Right atrium auricular region (tissue), 2 donors: ENCODE results near the gene PRAMEF15. TPM values are rescaled to one million over a fixed set of nuclear protein-coding genes. Genes with fewer than 3 reads are reported as not detected.
"Not testable (repeated sequence)": the region's sequence is repeated elsewhere in the genome, so short reads cannot be mapped to it uniquely, and the experiment has no call there.

ENCODE experiments used
- DNase-seq: peaks from one replicate; pipeline ENCODE4 v3.0.0-alpha.2; 2019; ENCODE audit warnings: low spot score
- H3K27ac ChIP-seq, 2 donors: fragments of 200-600 bp; sonication (generic); 1 replicate in 1 of 2; 2 replicates in 1 of 2; pipeline ENCODE4 v1.5.1; 2016 to 2019
- H3K27me3 ChIP-seq, 2 donors: fragments of 200-600 bp; sonication (generic); one replicate each; pipeline versions ENCODE4 v1.5.1 to v1.6.0; 2017 to 2019
- H3K36me3 ChIP-seq: fragments of 200-600 bp; sonication (generic); one replicate; pipeline ENCODE4 v1.5.1; 2016
- H3K4me1 ChIP-seq, 2 donors: fragments of 200-600 bp; sonication (generic); one replicate each; pipeline versions ENCODE4 v1.5.1 to v1.6.0; 2017 to 2019
- H3K4me3 ChIP-seq, 2 donors: fragments of 200-600 bp; sonication (generic); 1 replicate in 1 of 2; 2 replicates in 1 of 2; pipeline ENCODE4 v1.5.1; 2017 to 2019; ENCODE audit warnings: mild to moderate bottlenecking in 1 of 2, moderate library complexity in 1 of 2
- H3K9me3 ChIP-seq, 2 donors: fragments of 200-600 bp; sonication (generic); one replicate each; pipeline ENCODE4 v1.5.1; 2019
- total RNA-seq, 2 donors: library from RNA; depleted of rRNA; stranded (reverse); fragments of >200 nt; gene quantifications; one replicate each; pipeline ENCODE4 v1.1.0, GENCODE V29; 2016

The PRAMEF15 gene
- total RNA-seq = not detected

DNA sequence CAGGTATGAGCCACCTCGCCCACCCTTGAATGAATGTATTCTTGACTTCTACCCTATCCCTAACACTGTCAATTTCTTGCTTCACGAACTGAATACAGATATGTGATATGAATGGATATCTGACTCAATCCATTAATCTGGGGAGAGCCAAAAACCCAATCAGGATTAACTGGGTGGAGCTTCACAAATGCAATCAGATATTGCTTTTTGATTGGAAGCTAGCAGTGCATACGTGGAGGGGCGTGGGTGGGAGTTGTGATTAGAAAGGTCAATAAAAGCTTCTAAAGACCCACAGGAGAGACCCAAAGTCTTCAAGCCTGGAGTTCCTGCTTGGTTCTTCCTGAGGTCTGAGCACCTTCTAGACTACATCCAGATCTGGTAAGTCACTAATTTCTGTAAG lies at the start of gene PRAMEF15:
Gene PRAMEF15, plus strand, starts transcription at position 301 of the 400 bp plus-strand sequence. CDS start 2,827 bp downstream, outside the sequence.
- not testable (repeated sequence) for H3K9me3 ChIP-seq, H3K4me1 ChIP-seq, H3K4me3 ChIP-seq, H3K27me3 ChIP-seq, DNase-seq, H3K27ac ChIP-seq, H3K36me3 ChIP-seq

DNA sequence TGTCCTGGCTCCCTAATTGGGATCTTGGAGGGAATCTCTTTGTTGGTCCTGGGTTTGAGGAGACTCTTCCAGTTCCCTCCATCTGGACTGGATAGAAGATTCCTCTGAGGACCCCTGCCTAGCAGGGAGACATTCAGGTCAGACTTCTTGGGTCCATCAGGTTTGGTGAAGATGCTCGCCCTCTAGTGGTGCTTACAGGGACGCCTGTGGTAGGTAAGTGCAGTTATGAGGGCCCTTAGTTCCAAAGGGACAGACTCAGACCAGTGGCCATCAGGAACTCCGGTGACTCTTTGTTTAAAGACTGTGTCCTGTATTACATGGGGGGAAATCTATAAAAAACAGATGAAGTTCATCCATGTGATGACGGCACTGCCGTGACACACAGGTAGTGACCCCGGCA lies 38.4 kb upstream of the PRAMEF15 start:
- not testable (repeated sequence) for H3K4me3 ChIP-seq, H3K4me1 ChIP-seq, H3K27ac ChIP-seq, H3K9me3 ChIP-seq, H3K36me3 ChIP-seq, DNase-seq, H3K27me3 ChIP-seq

DNA sequence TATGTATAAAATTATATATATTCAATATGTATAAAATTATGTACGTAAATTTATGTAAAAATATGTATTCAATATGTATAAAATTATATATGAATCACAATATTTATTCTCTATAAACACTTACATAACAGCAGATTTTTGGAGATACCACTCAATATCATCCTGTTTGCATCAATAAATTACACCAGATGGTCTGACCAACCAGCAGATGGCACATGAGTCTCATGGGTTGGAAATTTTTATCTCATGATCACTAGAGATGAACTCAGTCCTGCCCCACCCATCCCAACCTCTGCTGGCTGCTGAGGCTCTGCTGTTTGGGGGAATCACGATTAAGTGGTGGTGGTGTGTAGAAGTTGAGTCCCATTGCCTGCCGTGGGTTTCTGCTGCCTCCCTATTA lies 35.8 kb upstream of the PRAMEF15 start:
- not testable (repeated sequence) for DNase-seq, H3K4me3 ChIP-seq, H3K27me3 ChIP-seq, H3K36me3 ChIP-seq, H3K4me1 ChIP-seq, H3K27ac ChIP-seq, H3K9me3 ChIP-seq

DNA sequence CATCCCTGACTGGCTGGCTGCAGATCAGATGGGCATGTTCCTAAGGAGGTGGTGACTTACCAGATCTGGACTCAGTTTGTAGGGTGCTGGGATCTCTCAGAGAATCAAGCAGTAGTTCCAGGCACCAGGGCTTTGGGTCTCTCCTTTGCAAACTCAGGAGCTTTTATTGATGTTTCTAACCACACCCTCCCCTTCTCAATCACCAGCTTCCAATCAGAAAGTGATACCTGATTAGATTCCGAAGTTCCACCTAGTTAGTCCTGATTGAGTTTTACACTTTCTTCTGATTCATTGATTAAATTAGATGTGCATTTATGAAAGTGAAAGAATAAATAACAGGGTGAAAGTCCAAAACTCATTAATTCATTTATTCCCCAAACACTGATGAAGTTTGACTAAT lies 30.3 kb upstream of the PRAMEF15 start, which contains the start of gene PRAMEF8:
Gene PRAMEF8, minus strand, starts transcription at position 101 of the 400 bp plus-strand sequence. CDS start 1,046 bp downstream, outside the sequence.
- H3K27me3 ChIP-seq, H3K4me1 ChIP-seq, H3K9me3 ChIP-seq, DNase-seq, H3K27ac ChIP-seq, H3K36me3 ChIP-seq, H3K4me3 ChIP-seq: not testable (repeated sequence)

DNA sequence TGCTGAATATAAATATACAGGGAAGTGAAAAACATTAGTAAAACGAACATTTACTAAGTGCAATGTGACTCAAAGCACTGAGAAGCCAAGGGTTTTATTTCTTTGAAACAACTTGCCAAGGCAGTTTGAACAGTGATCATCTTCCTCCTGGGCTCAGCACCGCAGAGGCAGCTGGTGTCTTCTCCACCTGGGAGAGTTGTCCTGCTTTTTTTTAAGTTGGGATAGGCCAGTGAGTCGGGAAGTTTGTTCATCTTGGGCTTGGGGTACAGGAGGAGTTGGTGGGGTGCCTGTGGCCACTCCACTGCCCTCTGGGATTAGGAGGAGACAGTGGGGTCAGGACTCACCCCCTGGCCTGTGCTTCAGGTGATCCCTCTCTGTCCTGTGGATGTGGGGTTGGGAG lies 26.4 kb upstream of the PRAMEF15 start:
- not testable (repeated sequence) for H3K27ac ChIP-seq, H3K4me1 ChIP-seq, H3K4me3 ChIP-seq, H3K27me3 ChIP-seq, DNase-seq, H3K36me3 ChIP-seq, H3K9me3 ChIP-seq

DNA sequence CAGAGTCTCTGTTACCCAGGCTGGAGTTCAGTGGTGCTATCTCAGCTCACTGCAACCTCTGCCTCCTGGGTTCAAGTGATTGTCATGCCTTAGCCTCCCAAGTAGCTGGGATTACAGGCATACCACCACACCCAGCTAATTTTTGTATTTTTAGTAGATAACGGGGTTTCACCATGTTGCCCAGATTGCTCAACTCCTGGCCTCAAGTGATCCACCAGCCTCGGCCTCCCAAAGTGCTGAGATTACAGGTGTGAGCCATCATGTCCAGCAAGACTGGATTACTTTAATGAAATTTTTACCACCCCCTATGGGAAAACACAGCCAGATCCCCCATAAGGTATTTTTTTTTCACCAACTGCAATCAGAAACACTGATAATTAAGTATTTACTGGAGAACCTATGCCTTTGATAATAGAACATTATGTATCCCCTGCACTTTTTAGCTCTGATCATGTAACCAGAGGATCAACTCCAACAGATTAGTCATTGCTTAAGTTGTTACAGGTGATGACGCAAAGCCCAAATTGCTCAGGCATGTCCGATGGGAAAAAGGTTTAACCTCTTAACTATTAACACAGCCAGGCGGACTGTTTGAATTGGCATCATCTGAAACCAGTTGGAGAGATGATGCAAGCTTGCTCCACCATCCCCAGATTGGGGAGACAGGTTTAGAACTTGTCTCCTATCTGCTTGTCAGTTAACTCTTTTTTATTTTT lies 18.0 kb upstream of the PRAMEF15 start:
- not testable (repeated sequence) for H3K27me3 ChIP-seq, H3K4me1 ChIP-seq, H3K9me3 ChIP-seq, DNase-seq, H3K4me3 ChIP-seq, H3K36me3 ChIP-seq, H3K27ac ChIP-seq

DNA sequence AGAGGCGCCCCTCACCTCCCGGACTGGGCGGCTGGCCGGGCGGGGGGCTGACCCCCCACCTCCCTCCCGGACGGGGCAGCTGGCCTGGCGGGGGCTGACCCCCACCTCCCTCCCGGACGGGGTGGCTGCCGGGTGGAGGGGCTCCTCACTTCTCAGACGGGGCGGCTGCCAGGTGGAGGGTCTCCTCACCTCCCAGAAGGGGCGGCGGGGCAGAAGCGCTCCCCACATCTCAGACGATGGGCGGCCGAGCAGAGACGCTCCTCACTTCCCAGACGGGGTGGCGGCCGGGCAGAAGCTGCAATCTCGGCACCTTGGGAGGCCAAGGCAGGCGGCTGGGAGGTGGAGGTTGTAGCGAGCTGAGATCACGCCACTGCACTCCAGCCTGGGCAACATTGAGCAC lies 16.7 kb upstream of the PRAMEF15 start:
- not testable (repeated sequence) for H3K27ac ChIP-seq, H3K4me1 ChIP-seq, H3K36me3 ChIP-seq, DNase-seq, H3K9me3 ChIP-seq, H3K4me3 ChIP-seq, H3K27me3 ChIP-seq

DNA sequence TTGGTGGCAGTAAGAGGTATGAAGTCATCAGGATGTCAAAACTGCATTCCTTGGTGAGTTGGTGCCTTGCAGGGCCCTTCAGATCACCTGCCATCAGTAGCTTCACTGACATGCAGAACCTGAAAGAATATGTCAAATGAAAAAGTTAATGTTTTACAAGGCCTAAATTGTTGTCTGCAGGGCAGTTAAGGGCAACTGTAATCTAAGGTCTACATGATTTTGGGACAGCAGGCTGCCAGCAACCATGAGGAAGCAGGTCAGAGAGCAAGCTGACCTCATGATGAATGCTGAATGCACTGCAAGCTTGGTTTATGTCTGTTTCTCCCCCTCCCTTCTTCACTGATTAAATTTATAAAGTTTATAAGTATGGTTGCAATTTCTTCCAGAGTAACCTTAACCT lies 13.2 kb upstream of the PRAMEF15 start:
- H3K4me1 ChIP-seq, H3K27me3 ChIP-seq, DNase-seq, H3K36me3 ChIP-seq, H3K4me3 ChIP-seq, H3K27ac ChIP-seq, H3K9me3 ChIP-seq: not testable (repeated sequence)

DNA sequence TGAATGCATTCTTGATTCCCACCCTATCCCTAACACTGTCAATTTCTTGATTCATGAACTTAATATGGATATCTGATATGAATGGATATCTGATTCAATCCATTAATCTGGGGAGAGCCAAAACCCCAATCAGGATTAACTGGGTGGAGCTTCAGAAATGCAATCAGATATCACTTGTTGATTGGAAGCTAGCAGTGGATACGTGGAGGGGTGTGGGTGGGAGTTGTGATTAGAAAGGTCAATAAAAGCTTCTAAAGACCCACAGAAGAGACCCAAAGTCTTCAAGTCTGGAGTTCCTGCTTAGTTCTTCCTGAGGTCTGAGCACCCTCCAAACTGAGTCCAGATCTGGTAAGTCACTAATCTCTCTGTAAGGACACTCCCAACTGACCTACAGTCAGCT lies 12.1 kb upstream of the PRAMEF15 start, which contains the start of gene PRAMEF33:
Gene PRAMEF33, plus strand, starts transcription at position 301 of the 400 bp plus-strand sequence. CDS start 2,416 bp downstream, outside the sequence.
- H3K27ac ChIP-seq, H3K27me3 ChIP-seq, DNase-seq, H3K36me3 ChIP-seq, H3K4me1 ChIP-seq, H3K4me3 ChIP-seq, H3K9me3 ChIP-seq: not testable (repeated sequence)

DNA sequence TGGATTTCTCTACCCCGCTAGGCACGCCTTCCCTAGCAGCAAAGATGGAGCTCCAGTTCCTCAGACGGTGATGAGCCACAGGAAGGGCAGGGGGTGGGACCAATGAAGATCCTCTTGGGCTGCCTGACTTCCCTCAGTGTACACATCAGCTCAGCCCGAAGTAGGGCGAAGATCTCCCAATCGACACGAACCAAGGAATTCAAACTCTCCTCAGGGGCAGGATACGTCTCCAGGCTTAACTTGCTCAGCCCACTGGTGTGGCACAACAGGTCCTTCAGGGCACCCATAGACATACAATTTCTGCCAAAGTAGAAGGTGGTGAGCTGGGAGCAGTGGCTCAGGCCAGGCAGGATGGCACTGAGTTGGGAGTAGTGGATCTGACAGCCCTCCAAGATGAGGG lies 27.1 kb downstream of the PRAMEF15 start:
- not testable (repeated sequence) for DNase-seq, H3K27ac ChIP-seq, H3K4me1 ChIP-seq, H3K4me3 ChIP-seq, H3K36me3 ChIP-seq, H3K9me3 ChIP-seq, H3K27me3 ChIP-seq

DNA sequence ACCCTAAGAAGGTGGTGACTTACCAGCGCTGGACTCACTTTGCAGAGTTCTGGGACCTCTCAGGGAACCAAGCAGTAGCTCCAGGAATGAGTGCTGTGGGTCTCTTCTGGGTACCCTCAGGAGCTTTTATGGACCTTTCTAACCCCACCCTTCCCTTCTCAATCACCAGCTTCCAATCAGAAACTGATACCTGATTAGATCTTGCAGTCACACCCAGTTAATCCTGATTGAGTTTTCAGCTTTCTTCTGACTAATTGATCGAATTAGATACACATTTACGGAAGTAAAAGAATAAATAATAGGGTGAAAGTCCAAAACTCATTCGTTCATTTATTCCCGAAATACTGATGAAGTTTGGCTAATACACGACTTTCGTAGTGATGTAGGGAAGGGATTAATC lies 31.7 kb downstream of the PRAMEF15 start, which contains the start of gene PRAMEF14:
Gene PRAMEF14, minus strand, starts transcription at position 101 of the 400 bp plus-strand sequence. CDS start 1,820 bp downstream, outside the sequence.
- not testable (repeated sequence) for H3K4me1 ChIP-seq, H3K9me3 ChIP-seq, H3K4me3 ChIP-seq, H3K27me3 ChIP-seq, DNase-seq, H3K36me3 ChIP-seq, H3K27ac ChIP-seq

DNA sequence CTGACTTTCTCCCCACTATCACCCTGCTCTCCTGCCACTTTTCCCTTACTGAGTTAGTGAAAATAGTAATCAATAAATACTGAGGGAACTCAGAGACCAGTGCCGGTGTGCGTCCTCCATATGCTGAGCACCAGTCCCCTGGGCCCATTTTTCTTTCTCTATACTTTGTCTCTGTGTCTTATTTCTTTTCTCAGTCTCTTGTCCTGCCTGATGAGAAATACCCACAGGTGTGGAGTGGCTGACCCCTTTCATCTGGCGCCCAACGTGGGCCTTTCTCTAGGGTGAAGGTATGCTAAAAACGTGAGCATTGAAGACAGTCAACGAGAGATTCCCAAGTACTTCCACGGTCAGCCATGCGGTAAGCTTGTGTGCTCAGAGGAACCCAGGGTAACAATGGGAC lies 38.1 kb downstream of the PRAMEF15 start:
- H3K9me3 ChIP-seq, H3K27ac ChIP-seq, H3K36me3 ChIP-seq, DNase-seq, H3K4me1 ChIP-seq, H3K27me3 ChIP-seq, H3K4me3 ChIP-seq: not testable (repeated sequence)

DNA sequence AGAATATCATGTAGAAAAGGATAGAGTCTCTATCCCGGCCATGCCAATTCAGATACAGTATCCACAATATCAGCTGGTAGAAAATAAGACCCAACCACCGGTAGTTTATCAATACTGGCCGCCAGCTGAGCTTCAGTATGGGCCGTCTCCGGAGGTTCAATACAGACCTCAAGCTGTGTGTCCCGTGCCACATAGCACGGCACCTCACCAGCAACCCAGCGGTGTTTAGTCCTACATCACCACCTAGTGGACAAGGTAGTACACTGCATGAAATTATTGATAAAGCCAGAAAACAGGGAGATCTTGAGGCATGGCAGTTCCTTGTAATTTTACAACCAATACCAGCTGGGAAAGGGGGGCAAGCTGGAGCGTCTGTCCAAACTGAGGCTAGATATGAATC lies 39.1 kb downstream of the PRAMEF15 start:
- H3K9me3 ChIP-seq, H3K4me1 ChIP-seq, H3K27me3 ChIP-seq, H3K27ac ChIP-seq, H3K4me3 ChIP-seq, DNase-seq, H3K36me3 ChIP-seq: not testable (repeated sequence)
